LNCAP (cell line): ENCODE data around the gene GAR1.

Source experiments
- TF ChIP-seq, protein P1 (sequence below): fragments of 450-650 bp; IDR thresholded peaks from 2 replicates; pipeline ENCODE4 v1.5.1; 2017; ENCODE audit warnings: mild to moderate bottlenecking

Gene GAR1

DNA sequence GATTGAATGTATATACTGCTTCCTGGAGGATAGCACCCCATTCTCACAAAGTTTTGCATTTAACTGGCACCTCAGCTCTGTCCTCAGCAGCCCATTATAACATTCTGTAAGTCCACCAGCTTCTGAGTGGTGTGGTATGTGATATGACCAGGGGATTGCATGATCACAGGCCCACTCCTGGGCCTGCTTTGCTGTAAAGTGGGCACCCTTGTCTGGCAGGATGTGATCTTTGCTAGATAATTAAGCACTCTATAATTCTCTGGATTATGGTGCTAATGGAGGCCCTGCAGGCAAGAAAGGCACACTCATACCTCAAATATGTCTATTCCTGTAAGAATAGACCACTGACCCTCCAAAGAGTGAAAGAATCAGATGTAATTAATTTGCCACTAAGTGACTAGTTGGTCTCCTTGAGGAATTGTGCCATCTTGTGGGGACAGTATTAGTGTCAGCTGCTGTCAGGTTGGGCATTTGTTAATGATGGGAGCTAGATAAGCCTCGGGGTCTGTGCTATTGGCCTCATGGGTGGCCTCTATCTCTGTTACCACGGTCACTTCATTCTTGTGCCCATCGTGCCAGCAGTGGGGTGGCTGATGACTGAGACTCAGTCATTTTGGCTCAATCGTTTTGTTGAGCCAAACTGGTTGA, 11.5 kb upstream of the GAR1 start:
- TF ChIP-seq, protein P1, sequence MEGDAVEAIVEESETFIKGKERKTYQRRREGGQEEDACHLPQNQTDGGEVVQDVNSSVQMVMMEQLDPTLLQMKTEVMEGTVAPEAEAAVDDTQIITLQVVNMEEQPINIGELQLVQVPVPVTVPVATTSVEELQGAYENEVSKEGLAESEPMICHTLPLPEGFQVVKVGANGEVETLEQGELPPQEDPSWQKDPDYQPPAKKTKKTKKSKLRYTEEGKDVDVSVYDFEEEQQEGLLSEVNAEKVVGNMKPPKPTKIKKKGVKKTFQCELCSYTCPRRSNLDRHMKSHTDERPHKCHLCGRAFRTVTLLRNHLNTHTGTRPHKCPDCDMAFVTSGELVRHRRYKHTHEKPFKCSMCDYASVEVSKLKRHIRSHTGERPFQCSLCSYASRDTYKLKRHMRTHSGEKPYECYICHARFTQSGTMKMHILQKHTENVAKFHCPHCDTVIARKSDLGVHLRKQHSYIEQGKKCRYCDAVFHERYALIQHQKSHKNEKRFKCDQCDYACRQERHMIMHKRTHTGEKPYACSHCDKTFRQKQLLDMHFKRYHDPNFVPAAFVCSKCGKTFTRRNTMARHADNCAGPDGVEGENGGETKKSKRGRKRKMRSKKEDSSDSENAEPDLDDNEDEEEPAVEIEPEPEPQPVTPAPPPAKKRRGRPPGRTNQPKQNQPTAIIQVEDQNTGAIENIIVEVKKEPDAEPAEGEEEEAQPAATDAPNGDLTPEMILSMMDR = peak; percentile 61

DNA sequence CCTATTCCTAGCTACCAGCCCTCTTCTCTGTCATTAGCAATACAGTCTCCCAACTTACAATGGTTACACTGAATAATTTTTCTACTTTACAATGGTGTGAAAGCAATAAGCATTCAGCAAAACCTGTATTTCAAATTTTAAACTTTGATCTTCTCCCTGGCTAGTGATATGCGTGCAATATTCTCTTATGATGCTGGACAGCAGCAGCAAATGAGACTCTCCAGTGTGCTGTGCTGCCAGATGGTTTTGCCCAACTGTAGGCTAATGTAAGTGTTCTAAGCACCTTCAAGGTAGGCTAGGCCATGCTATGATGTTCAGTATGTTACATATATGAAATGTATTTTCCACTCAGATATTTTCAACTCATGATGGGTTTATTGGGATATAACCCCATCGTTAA, 5.9 kb upstream of the GAR1 start:
- TF ChIP-seq, protein P1 = no peak

DNA sequence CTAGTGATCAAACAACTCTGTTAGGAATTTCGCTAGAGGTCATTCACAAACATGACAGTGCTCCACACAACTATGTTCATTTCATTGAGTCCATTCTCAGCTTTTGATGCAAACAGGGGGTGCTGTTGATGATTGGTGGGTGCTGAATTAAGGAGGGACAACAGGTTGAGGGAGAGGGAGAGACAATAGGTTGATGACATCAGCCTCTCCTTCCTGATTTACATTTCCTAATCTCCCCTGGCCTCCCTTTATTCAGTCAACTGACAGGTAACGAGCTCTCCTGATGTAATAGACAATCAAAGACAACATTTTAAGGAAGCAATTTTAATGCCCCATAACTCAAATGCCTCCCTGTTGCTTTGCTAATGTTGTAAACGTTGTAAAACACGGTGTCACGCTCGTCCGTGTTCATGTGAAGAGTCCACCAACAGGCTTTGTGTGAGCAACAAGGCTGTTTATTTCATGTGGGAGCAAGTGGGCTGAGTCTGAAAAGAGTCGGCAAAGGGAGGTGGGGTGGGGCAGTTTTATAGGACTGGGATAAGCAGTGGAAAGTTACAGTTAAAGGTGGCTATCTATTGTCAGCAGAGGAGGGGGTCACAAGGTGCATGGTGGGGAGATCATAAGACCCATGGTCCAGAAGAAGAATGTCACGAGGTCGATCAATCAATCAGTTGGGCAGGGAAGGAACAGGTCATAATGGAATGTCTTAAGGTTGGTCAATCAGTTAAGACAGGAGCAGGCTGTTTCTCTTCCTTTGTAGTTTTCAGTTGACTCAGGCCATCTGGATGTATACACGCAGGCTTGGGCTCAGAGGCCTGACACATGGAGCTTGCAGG, 4.8 kb upstream of the GAR1 start:
- TF ChIP-seq, protein P1 = no peak

DNA sequence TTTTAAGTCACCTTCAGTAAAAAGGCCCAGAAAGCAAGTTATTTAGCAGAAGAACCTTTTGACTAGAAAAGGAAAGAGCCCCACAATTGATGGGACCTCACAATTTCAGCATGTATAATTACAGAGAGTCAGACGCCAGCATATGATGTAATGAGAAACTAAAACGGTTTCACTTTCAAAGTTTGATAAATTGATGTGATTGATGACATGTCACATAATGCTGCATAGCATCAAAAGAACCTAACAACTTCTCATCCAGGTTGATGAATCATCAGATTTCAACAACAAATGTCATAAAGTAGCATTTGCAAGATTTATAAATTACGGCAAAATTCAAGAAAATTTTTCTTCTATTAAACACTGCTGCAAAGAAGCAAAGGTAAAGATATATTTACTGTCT, 3.9 kb upstream of the GAR1 start:
- TF ChIP-seq, protein P1 = no peak

DNA sequence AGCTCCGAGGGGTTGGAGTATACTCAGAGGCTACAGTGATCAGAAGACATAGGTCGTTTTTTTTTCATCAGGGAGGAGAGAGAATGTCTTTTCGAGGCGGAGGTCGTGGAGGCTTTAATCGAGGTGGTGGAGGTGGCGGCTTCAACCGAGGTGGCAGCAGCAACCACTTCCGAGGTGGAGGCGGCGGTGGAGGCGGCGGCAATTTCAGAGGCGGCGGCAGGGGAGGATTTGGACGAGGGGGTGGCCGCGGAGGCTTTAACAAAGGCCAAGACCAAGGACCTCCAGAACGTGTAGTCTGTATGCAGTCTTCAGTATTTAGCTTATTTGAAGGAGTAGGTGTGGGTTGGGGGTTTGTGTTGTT, 500 bp downstream of the GAR1 start:
- TF ChIP-seq, protein P1 = no peak

DNA sequence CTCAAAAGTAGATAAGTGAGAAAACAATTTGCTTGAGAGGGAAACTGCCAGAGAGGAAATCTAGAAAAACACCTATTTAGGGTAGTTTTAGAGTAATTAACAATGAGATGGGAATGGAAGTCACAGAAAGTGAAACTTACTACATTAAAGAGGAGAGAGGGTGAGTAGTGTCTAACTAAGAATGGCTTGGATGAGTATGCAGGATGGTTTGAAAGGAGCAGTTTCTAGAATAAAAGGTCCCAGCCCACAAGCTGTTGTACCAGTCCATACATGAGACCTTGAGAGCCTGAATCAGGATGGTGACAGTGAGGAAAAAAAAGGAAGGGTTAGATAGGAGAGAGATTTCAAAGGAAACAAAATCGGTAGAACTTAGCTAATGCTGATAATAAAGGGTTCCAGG, 1.3 kb downstream of the GAR1 start:
- TF ChIP-seq, protein P1 = no peak

DNA sequence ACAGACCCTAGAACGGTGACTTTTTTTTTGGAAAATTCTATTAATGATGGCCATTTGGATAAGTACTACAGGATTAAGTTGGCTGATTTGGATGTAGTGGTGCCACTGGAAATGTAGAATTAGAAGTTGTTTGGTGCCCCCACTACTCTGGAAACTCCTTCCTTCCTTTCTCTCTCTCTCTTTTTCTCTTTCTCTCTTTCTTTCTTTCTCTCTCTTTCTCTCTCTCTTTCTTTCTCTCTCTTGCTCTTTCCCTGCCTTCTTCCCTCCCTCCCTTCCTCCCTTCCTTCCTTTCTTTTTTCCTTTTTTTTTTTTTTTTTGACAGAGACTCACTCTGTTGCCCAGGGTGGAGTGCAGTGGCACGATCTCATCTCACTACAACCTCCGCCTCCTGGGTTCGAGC, 2.7 kb downstream of the GAR1 start:
- TF ChIP-seq, protein P1 = no peak
